ENCODE measurements around the gene NTMT1. TPM values are rescaled to one million over a fixed set of nuclear protein-coding genes. Genes with fewer than 3 reads are reported as not detected.

The NTMT1 gene
- total and polyA plus RNA-seq, 8 donors: 1.7 to 68.4 (median 28.0) TPM

- Histone ChIP-seq H3K4me3 (peak within 1 kb of the TSS; percentile 67 to 96 (median 92)), H3K27me3 (no peaks in the 10 kb centered on the region), H3K4me1 (peaks cover 28 to 50% (median 39%) of the 10 kb centered on the region in 4 donors), H3K27ac (peak within 1 kb of the TSS; percentile 75 to 90 (median 90)), H3K36me3 (peaks cover 23 to 28% (median 27%) of the 10 kb centered on the region in 4 donors), H3K9me3 (no peaks in the 10 kb centered on the region)
- TF ChIP-seq CTCF (IDR thresholded peaks at IDR 0.05) (peak in 6 of 7 experiments; percentile 91 to 100 (median 99)), POLR2AphosphoS5 (IDR thresholded peaks at IDR 0.05) (peak; percentile 85 to 98 (median 85)), EP300 (IDR thresholded peaks at IDR 0.05) (peak; percentile 3), POLR2A (IDR thresholded peaks at IDR 0.05) (peak in 1 of 4 donors; percentile 23)
- intact Hi-C loops (cut with DNase I; ENCODE audit: low total_unique reads): no loop called here
- 0% methylated on average over 5 to 93 of the region's 93 CpGs for WGBS, 5 donors
- DNase-seq: peak; percentile 97 to 99
Measured at GRCh38 chr9:129641750-129642585, 16.0 kb downstream of the NTMT1 start, which contains the start of gene ASB6. Gene ASB6 (minus strand): TSS chr9:129642151. CDS start chr9:129641999, 152 bp downstream.

GRCh38 chr9:129643706-129644105 is 17.7 kb downstream of the NTMT1 start:
- H3K9me3 ChIP-seq: no peaks in the 10 kb centered on the region
- H3K4me3 ChIP-seq: no peak overlapping the region
- H3K27ac ChIP-seq: no peak overlapping the region
- peaks cover 27 to 36% (median 31%) of the 10 kb centered on the region in 4 donors for H3K4me1 ChIP-seq
- H3K27me3 ChIP-seq: no peaks in the 10 kb centered on the region
- no peak for TF ChIP-seq CTCF (IDR thresholded peaks at IDR 0.05)
- no peak for TF ChIP-seq EP300 (IDR thresholded peaks at IDR 0.05)
- no peak for TF ChIP-seq POLR2AphosphoS5 (IDR thresholded peaks at IDR 0.05)
- TF ChIP-seq POLR2A (IDR thresholded peaks at IDR 0.05): no peak
- 79 to 90% (median 86%) methylated on average over 10 of the region's 10 CpGs for WGBS, 5 donors
- intact Hi-C loops (cut with DNase I; ENCODE audit: low total_unique reads): no loop called here
- H3K36me3 ChIP-seq: peaks cover 6 to 11% (median 10%) of the 10 kb centered on the region in 4 donors
- DNase-seq: no peak

GRCh38 chr9:129644365-129644764 is 18.4 kb downstream of the NTMT1 start:
- Histone ChIP-seq H3K4me1 (peaks cover 20 to 29% (median 25%) of the 10 kb centered on the region in 4 donors), H3K27me3 (no peaks in the 10 kb centered on the region), H3K4me3 (no peak overlapping the region), H3K27ac (no peak overlapping the region), H3K9me3 (no peaks in the 10 kb centered on the region), H3K36me3 (peaks cover 0 to 4% (median 3%) of the 10 kb centered on the region in 4 donors)
- no peak for DNase-seq
- no peak for TF ChIP-seq CTCF (IDR thresholded peaks at IDR 0.05)
- TF ChIP-seq POLR2A (IDR thresholded peaks at IDR 0.05): no peak
- no peak for TF ChIP-seq EP300 (IDR thresholded peaks at IDR 0.05)
- no peak for TF ChIP-seq POLR2AphosphoS5 (IDR thresholded peaks at IDR 0.05)
- 44 to 63% (median 53%) methylated on average over 11 of the region's 11 CpGs for WGBS, 5 donors
- intact Hi-C loops (cut with DNase I; ENCODE audit: low total_unique reads): no loop called here

GRCh38 chr9:129644902-129645301 is 18.9 kb downstream of the NTMT1 start:
- H3K4me3 ChIP-seq: no peak overlapping the region
- WGBS, 5 donors: 68 to 78% (median 73%) methylated on average over 16 to 17 of the region's 17 CpGs
- H3K4me1 ChIP-seq: peaks cover 15 to 24% (median 20%) of the 10 kb centered on the region in 4 donors
- no peaks in the 10 kb centered on the region for H3K27me3 ChIP-seq
- intact Hi-C loops (cut with DNase I; ENCODE audit: low total_unique reads): loop anchor here (5.0 kb wide), 1 partner anchor 137 kb away; no protein-coding TSS in a partner anchor
- no peak for DNase-seq
- H3K27ac ChIP-seq: no peak overlapping the region
- no peaks in the 10 kb centered on the region for H3K9me3 ChIP-seq
- TF ChIP-seq POLR2A (IDR thresholded peaks at IDR 0.05) (no peak), POLR2AphosphoS5 (IDR thresholded peaks at IDR 0.05) (no peak)
- no peaks in the 10 kb centered on the region for H3K36me3 ChIP-seq
